GM21619 (cell line): ENCODE data around the gene EPB41L1.

Experiments used
- ATAC-seq: cut with Tn5 transposase; IDR thresholded peaks from one replicate; pipeline ENCODE4 v1.9.1; 2021; ENCODE audit not compliant: unreplicated experiment

The EPB41L1 gene

GRCh38 chr20:36184816-36185776, 30.6 kb downstream of the EPB41L1 start:
- ATAC-seq, result no peak

- ATAC-seq, result no peak
These were observed 39.6 kb downstream of the EPB41L1 start for GRCh38 chr20:36193977-36194712.

- ATAC-seq, result no peak
These were observed 42.1 kb downstream of the EPB41L1 start for GRCh38 chr20:36196676-36197075.

- no peak for ATAC-seq
These were observed 42.7 kb downstream of the EPB41L1 start for GRCh38 chr20:36197271-36197670.

GRCh38 chr20:36199345-36200257, 45.1 kb downstream of the EPB41L1 start:
- ATAC-seq, result no peak

- no peak for ATAC-seq
These were observed 45.9 kb downstream of the EPB41L1 start for GRCh38 chr20:36200451-36200850.

GRCh38 chr20:36201198-36201597, 46.7 kb downstream of the EPB41L1 start:
- no peak for ATAC-seq

- no peak for ATAC-seq
These were observed 48.4 kb downstream of the EPB41L1 start for GRCh38 chr20:36202891-36203338.

GRCh38 chr20:36203861-36204260, 49.3 kb downstream of the EPB41L1 start:
- ATAC-seq, result no peak

GRCh38 chr20:36205026-36205425, 50.5 kb downstream of the EPB41L1 start:
- no peak for ATAC-seq

- ATAC-seq, result no peak
These were observed 51.5 kb downstream of the EPB41L1 start for GRCh38 chr20:36206068-36206467.

- ATAC-seq, result no peak
These were observed 52.1 kb downstream of the EPB41L1 start for GRCh38 chr20:36206641-36207040.

- no peak for ATAC-seq
These were observed 53.1 kb downstream of the EPB41L1 start for GRCh38 chr20:36207602-36208001.

- no peak for ATAC-seq
These were observed 53.7 kb downstream of the EPB41L1 start for GRCh38 chr20:36208257-36208656.

GRCh38 chr20:36210436-36211021, 56.0 kb downstream of the EPB41L1 start:
- ATAC-seq, result no peak

GRCh38 chr20:36213362-36213761, 58.8 kb downstream of the EPB41L1 start:
- ATAC-seq, result no peak

- ATAC-seq, result no peak
These were observed 60.2 kb downstream of the EPB41L1 start for GRCh38 chr20:36214684-36215256.

- no peak for ATAC-seq
These were observed 61.2 kb downstream of the EPB41L1 start for GRCh38 chr20:36215778-36216177.

GRCh38 chr20:36216314-36217025, 61.9 kb downstream of the EPB41L1 start:
- ATAC-seq, result no peak
